Non-pigmented ciliary epithelial cell (primary cell): ENCODE measurements around the gene TRPC1.

ENCODE experiments used
- DNase-seq: peaks from one replicate; pipeline ENCODE4 v3.0.0-alpha.2; 2010; ENCODE audit warnings: low read depth

TRPC1 gene

GRCh38 chr3:142844339-142844977 lies 120.6 kb downstream of the TRPC1 start:
- peak; percentile 30 for DNase-seq

- no peak for DNase-seq
These were observed 123.1 kb downstream of the TRPC1 start for GRCh38 chr3:142846779-142847577.

GRCh38 chr3:142849148-142849547 lies 125.3 kb downstream of the TRPC1 start:
- no peak for DNase-seq

- peak; percentile 89 for DNase-seq
These were observed 126.7 kb downstream of the TRPC1 start for GRCh38 chr3:142850395-142851023.

GRCh38 chr3:142852009-142852408 lies 128.2 kb downstream of the TRPC1 start:
- DNase-seq, result no peak

- DNase-seq, result peak; percentile 44
These were observed 129.7 kb downstream of the TRPC1 start for GRCh38 chr3:142853270-142854168.

- DNase-seq, result no peak
These were observed 133.2 kb downstream of the TRPC1 start for GRCh38 chr3:142857056-142857455.
